H9 (cell line): ENCODE results near the gene WDR77. TPM values are rescaled to one million over a fixed set of nuclear protein-coding genes. Genes with fewer than 3 reads are reported as not detected.

Source experiments
- DNase-seq: peaks from one replicate; pipeline ENCODE4 v3.0.0-alpha.2; 2017
- H2AFZ ChIP-seq: one replicate; pipeline ENCODE4 v1.6.1; 2013; ENCODE audit warnings: mild to moderate bottlenecking, low read length, control low read depth, moderate library complexity
- H2AK5ac ChIP-seq: 2 replicates; pipeline ENCODE4 v1.6.1; 2013; ENCODE audit warnings: low read length, control low read depth, mixed read lengths; ENCODE audit not compliant: insufficient read length
- H2BK120ac ChIP-seq: one replicate; pipeline ENCODE4 v1.6.1; 2013; ENCODE audit warnings: low read depth, mild to moderate bottlenecking, low read length, control low read depth, inconsistent platforms; ENCODE audit not compliant: poor library complexity, severe bottlenecking
- H2BK12ac ChIP-seq: 2 replicates; pipeline ENCODE4 v1.6.1; 2013; ENCODE audit warnings: low read length, control low read depth, mixed read lengths, low read depth; ENCODE audit not compliant: insufficient read length
- H2BK15ac ChIP-seq: 2 replicates; pipeline ENCODE4 v1.6.1; 2013; ENCODE audit warnings: low read depth, low read length, control low read depth
- H2BK20ac ChIP-seq: one replicate; pipeline ENCODE4 v1.6.1; 2013; ENCODE audit warnings: low read depth, mild to moderate bottlenecking, low read length, control low read depth, inconsistent platforms; ENCODE audit not compliant: poor library complexity, severe bottlenecking
- H2BK5ac ChIP-seq: 2 replicates; pipeline ENCODE4 v1.6.1; 2013; ENCODE audit warnings: low read length, control low read depth, mixed read lengths; ENCODE audit not compliant: insufficient read length
- H3K14ac ChIP-seq: 2 replicates; pipeline ENCODE4 v1.6.1; 2013; ENCODE audit warnings: low read length, control low read depth; ENCODE audit not compliant: insufficient read depth
- H3K18ac ChIP-seq: 2 replicates; pipeline ENCODE4 v1.6.1; 2013; ENCODE audit warnings: low read depth, mild to moderate bottlenecking, mixed read lengths, low read length, control low read depth; ENCODE audit not compliant: insufficient read length
- H3K23ac ChIP-seq: 2 replicates; pipeline ENCODE4 v1.6.1; 2013; ENCODE audit warnings: low read length, control low read depth, mixed read lengths, low read depth; ENCODE audit not compliant: insufficient read length
- H3K23me2 ChIP-seq: 2 replicates; pipeline ENCODE4 v1.6.1; 2013; ENCODE audit warnings: low read depth, mild to moderate bottlenecking, mixed read lengths, low read length, control low read depth; ENCODE audit not compliant: insufficient read length, poor library complexity, severe bottlenecking
- H3K27ac ChIP-seq: 2 replicates; pipeline ENCODE4 v1.5.1; 2013; ENCODE audit warnings: low read length, control low read depth, mixed read lengths, low read depth; ENCODE audit not compliant: insufficient read length
- H3K27me3 ChIP-seq: 2 replicates; pipeline ENCODE4 v1.6.1; 2013; ENCODE audit warnings: low read length, control low read depth, inconsistent platforms; ENCODE audit not compliant: insufficient read depth
- H3K4ac ChIP-seq: 2 replicates; pipeline ENCODE4 v1.6.1; 2013; ENCODE audit warnings: low read depth, mild to moderate bottlenecking, control low read depth, inconsistent platforms, low read length, moderate library complexity
- H3K4me1 ChIP-seq: 2 replicates; pipeline ENCODE4 v1.6.1; 2013; ENCODE audit warnings: low read length, control low read depth, inconsistent platforms; ENCODE audit not compliant: insufficient read depth
- H3K4me2 ChIP-seq: 2 replicates; pipeline ENCODE4 v1.6.1; 2013; ENCODE audit warnings: low read length, control low read depth, mixed read lengths; ENCODE audit not compliant: insufficient read length, insufficient read depth
- H3K56ac ChIP-seq: 2 replicates; pipeline ENCODE4 v1.6.1; 2013; ENCODE audit warnings: low read depth, mild to moderate bottlenecking, mixed read lengths, low read length, control low read depth; ENCODE audit not compliant: insufficient read length
- H3K79me1 ChIP-seq: 2 replicates; pipeline ENCODE4 v1.6.1; 2013; ENCODE audit warnings: low read depth, mild to moderate bottlenecking, moderate library complexity, low read length, control low read depth, inconsistent platforms; ENCODE audit not compliant: insufficient read depth, poor library complexity, severe bottlenecking
- H3K79me2 ChIP-seq: 2 replicates; pipeline ENCODE4 v1.6.1; 2013; ENCODE audit warnings: low read length, control low read depth, inconsistent platforms; ENCODE audit not compliant: insufficient read depth
- H3K9ac ChIP-seq: 2 replicates; pipeline ENCODE4 v1.6.1; 2013; ENCODE audit warnings: low read length, control low read depth, mixed read lengths; ENCODE audit not compliant: insufficient read length; ENCODE audit errors: extremely low read depth
- H3K9me3 ChIP-seq: one replicate; pipeline ENCODE4 v1.6.1; 2013; ENCODE audit warnings: low read depth, low read length, inconsistent platforms; ENCODE audit not compliant: control insufficient read depth
- H3T11ph ChIP-seq: one replicate; pipeline ENCODE4 v1.6.1; 2013; ENCODE audit warnings: mild to moderate bottlenecking, low read length, control low read depth, inconsistent platforms
- H4K20me1 ChIP-seq: one replicate; pipeline ENCODE4 v1.6.1; 2013; ENCODE audit not compliant: control insufficient read depth, insufficient read length, insufficient read depth
- H4K5ac ChIP-seq: 2 replicates; pipeline ENCODE4 v1.6.1; 2013; ENCODE audit warnings: low read depth, mild to moderate bottlenecking, mixed read lengths, low read length, control low read depth; ENCODE audit not compliant: insufficient read length
- H4K8ac ChIP-seq: replicated peaks from 2 replicates; pipeline ENCODE4 v1.6.1; 2013; ENCODE audit warnings: low read length, control low read depth, mixed read lengths, low read depth; ENCODE audit not compliant: insufficient read length
- H4K91ac ChIP-seq: 2 replicates; pipeline ENCODE4 v1.6.1; 2013; ENCODE audit warnings: low read depth, mild to moderate bottlenecking, moderate library complexity, mixed read lengths, low read length, control low read depth; ENCODE audit not compliant: insufficient read length
- H3K27ac Mint-ChIP-seq, 3 experiments: 2 replicates in 2 of 3; 3 replicates in 1 of 3; pipeline ENCODE4 v1.8.0; 2020 to 2021; ENCODE audit warnings: mixed read lengths in 3 of 3, mild to moderate bottlenecking in 1 of 3, moderate library complexity in 1 of 3
- H3K27me3 Mint-ChIP-seq: 2 replicates; pipeline ENCODE4 v1.8.0; 2021; ENCODE audit warnings: low read depth, mild to moderate bottlenecking, moderate library complexity, mixed read lengths
- H3K36me3 Mint-ChIP-seq, 3 experiments: 2 replicates in 2 of 3; 3 replicates in 1 of 3; pipeline ENCODE4 v1.8.0; 2020 to 2021; ENCODE audit warnings: low read depth in 3 of 3, mixed read lengths in 3 of 3; ENCODE audit not compliant: insufficient read depth in 1 of 3
- H3K4me1 Mint-ChIP-seq, 2 experiments: 2 replicates each; pipeline ENCODE4 v1.8.0; 2020; ENCODE audit warnings: mixed read lengths in 2 of 2
- H3K4me3 Mint-ChIP-seq, 2 experiments: 2 replicates in 1 of 2; 3 replicates in 1 of 2; pipeline ENCODE4 v1.8.0; 2020 to 2021; ENCODE audit warnings: mild to moderate bottlenecking in 2 of 2, mixed read lengths in 2 of 2, moderate library complexity in 1 of 2
- H3K9me3 Mint-ChIP-seq, 2 experiments: 2 replicates in 1 of 2; 3 replicates in 1 of 2; pipeline ENCODE4 v1.8.0; 2020; ENCODE audit warnings: mild to moderate bottlenecking in 2 of 2, mixed read lengths in 2 of 2, moderate library complexity in 1 of 2
- WGBS: extraction: QIAGEN DNeasy Blood & Tissue Kit; methylation state at CpG from one replicate; pipeline ENCODE4 v1.1.7; 2013; ENCODE audit warnings: missing lambda C conversion rate, low lambda C conversion rate, mixed read lengths; ENCODE audit not compliant: insufficient read length; ENCODE audit errors: extremely low coverage; 5-methylcytosine and 5-hydroxymethylcytosine counted together
- total RNA-seq: library from RNA; stranded (reverse); gene quantifications from 2 replicates; pipeline ENCODE4 v1.2.1, GENCODE V29; 2021
- TF ChIP-seq, protein P1 (sequence below): fragments of 200-600 bp; sonication (generic); conservative IDR thresholded peaks from 3 replicates; pipeline ENCODE4 v1.8.0; 2021; ENCODE audit warnings: antibody characterized with exemption, mild to moderate bottlenecking

The WDR77 gene
- total RNA-seq, 1 experiment from 2014 or later: 70.9 TPM

GRCh38 chr1:111417755-111418154 is 31.3 kb downstream of the WDR77 start:
- Mint-ChIP-seq H3K27me3 (no peaks in the 10 kb centered on the region; the same call in none of the 2 replicates), H3K9me3 (no peaks in the 10 kb centered on the region), H3K36me3 (no peaks in the 10 kb centered on the region), H3K27ac (no peak overlapping the region), H3K4me3 (no peak overlapping the region), H3K4me1 (peaks cover 3 to 7% of the 10 kb centered on the region in 2 experiments)
- H2BK5ac ChIP-seq: no peak overlapping the region
- H3K23ac ChIP-seq: no peak overlapping the region
- H4K5ac ChIP-seq: no peak overlapping the region
- H3K23me2 ChIP-seq: no peaks in the 10 kb centered on the region
- no peak overlapping the region for H3T11ph ChIP-seq
- WGBS: no CpG with 5 or more reads among the region's 1 CpG
- TF ChIP-seq, protein P1, sequence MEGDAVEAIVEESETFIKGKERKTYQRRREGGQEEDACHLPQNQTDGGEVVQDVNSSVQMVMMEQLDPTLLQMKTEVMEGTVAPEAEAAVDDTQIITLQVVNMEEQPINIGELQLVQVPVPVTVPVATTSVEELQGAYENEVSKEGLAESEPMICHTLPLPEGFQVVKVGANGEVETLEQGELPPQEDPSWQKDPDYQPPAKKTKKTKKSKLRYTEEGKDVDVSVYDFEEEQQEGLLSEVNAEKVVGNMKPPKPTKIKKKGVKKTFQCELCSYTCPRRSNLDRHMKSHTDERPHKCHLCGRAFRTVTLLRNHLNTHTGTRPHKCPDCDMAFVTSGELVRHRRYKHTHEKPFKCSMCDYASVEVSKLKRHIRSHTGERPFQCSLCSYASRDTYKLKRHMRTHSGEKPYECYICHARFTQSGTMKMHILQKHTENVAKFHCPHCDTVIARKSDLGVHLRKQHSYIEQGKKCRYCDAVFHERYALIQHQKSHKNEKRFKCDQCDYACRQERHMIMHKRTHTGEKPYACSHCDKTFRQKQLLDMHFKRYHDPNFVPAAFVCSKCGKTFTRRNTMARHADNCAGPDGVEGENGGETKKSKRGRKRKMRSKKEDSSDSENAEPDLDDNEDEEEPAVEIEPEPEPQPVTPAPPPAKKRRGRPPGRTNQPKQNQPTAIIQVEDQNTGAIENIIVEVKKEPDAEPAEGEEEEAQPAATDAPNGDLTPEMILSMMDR: no peak
- H3K27me3 ChIP-seq: no peaks in the 10 kb centered on the region
- H3K4me2 ChIP-seq: no peak overlapping the region
- no peak overlapping the region for H2BK120ac ChIP-seq
- no peak for DNase-seq
- H2AFZ ChIP-seq: no peak overlapping the region
- no peak overlapping the region for H3K27ac ChIP-seq
- H3K4ac ChIP-seq: no peak overlapping the region
- no peaks in the 10 kb centered on the region for H3K79me1 ChIP-seq
- H3K56ac ChIP-seq: no peak overlapping the region
- no peak overlapping the region for H2BK12ac ChIP-seq
- H3K9me3 ChIP-seq: no peaks in the 10 kb centered on the region
- H3K14ac ChIP-seq: no peak overlapping the region
- H2AK5ac ChIP-seq: no peak overlapping the region
- no peak overlapping the region for H4K8ac ChIP-seq
- H4K91ac ChIP-seq: no peak overlapping the region
- H4K20me1 ChIP-seq: no peaks in the 10 kb centered on the region
- H3K9ac ChIP-seq: no peak overlapping the region
- H3K18ac ChIP-seq: no peak overlapping the region
- H3K4me1 ChIP-seq: no peaks in the 10 kb centered on the region
- H3K79me2 ChIP-seq: no peaks in the 10 kb centered on the region
- no peak overlapping the region for H2BK15ac ChIP-seq
- H2BK20ac ChIP-seq: no peak overlapping the region
